Nephron progenitor cell (in vitro differentiated cells): ENCODE measurements around the gene PDCD4.

Experiments
- DNase-seq: peaks from one replicate; pipeline ENCODE4 v3.0.0; 2021
- H3K27ac Mint-ChIP-seq: 2 replicates; pipeline ENCODE4 v1.8.0; 2021; ENCODE audit warnings: mild to moderate bottlenecking, moderate library complexity, mixed read lengths
- H3K27me3 Mint-ChIP-seq: 2 replicates; pipeline ENCODE4 v1.8.0; 2021; ENCODE audit warnings: mild to moderate bottlenecking, low read depth, mixed read lengths; ENCODE audit not compliant: poor library complexity
- H3K36me3 Mint-ChIP-seq: 2 replicates; pipeline ENCODE4 v1.8.0; 2021; ENCODE audit warnings: low read depth, mixed read lengths
- H3K4me1 Mint-ChIP-seq: 2 replicates; pipeline ENCODE4 v1.8.0; 2021; ENCODE audit warnings: mixed read lengths
- H3K4me3 Mint-ChIP-seq: 2 replicates; pipeline ENCODE4 v1.8.0; 2021; ENCODE audit warnings: mild to moderate bottlenecking, moderate library complexity, mixed read lengths
- H3K9me3 Mint-ChIP-seq: 2 replicates; pipeline ENCODE4 v1.8.0; 2021; ENCODE audit warnings: mild to moderate bottlenecking, moderate library complexity, mixed read lengths
- CTCF ChIP-seq: fragments of 200-600 bp; sonication (generic); IDR thresholded peaks from 2 replicates; pipeline ENCODE4 v1.5.0; 2021; ENCODE audit warnings: antibody characterized with exemption

The PDCD4 gene

GRCh38 chr10:110825508-110825907 is 46.2 kb upstream of the PDCD4 start:
- no peak overlapping the region for H3K27ac Mint-ChIP-seq
- H3K4me1 Mint-ChIP-seq = peaks cover 77% of the 10 kb centered on the region
- H3K36me3 Mint-ChIP-seq = no peaks in the 10 kb centered on the region
- H3K4me3 Mint-ChIP-seq = no peak overlapping the region
- H3K9me3 Mint-ChIP-seq = no peaks in the 10 kb centered on the region
- no peaks in the 10 kb centered on the region for H3K27me3 Mint-ChIP-seq
- no peak for DNase-seq
- no peak for TF ChIP-seq CTCF

GRCh38 chr10:110827410-110827809 is 44.3 kb upstream of the PDCD4 start:
- DNase-seq = no peak
- Mint-ChIP-seq H3K9me3 (no peaks in the 10 kb centered on the region), H3K36me3 (peaks cover 4% of the 10 kb centered on the region), H3K4me3 (no peak overlapping the region), H3K27me3 (no peaks in the 10 kb centered on the region), H3K27ac (no peak overlapping the region), H3K4me1 (peaks cover 71% of the 10 kb centered on the region)
- no peak for TF ChIP-seq CTCF

GRCh38 chr10:110827875-110828274 is 43.9 kb upstream of the PDCD4 start:
- H3K4me1 Mint-ChIP-seq = peaks cover 66% of the 10 kb centered on the region
- no peak overlapping the region for H3K4me3 Mint-ChIP-seq
- no peaks in the 10 kb centered on the region for H3K9me3 Mint-ChIP-seq

GRCh38 chr10:110828525-110828924 is 43.2 kb upstream of the PDCD4 start:
- H3K36me3 Mint-ChIP-seq = peaks cover 4% of the 10 kb centered on the region
- no peak for DNase-seq
- H3K9me3 Mint-ChIP-seq = no peaks in the 10 kb centered on the region
- H3K4me3 Mint-ChIP-seq = no peak overlapping the region
- TF ChIP-seq CTCF = no peak
- no peak overlapping the region for H3K27ac Mint-ChIP-seq
- H3K4me1 Mint-ChIP-seq = peaks cover 64% of the 10 kb centered on the region
- no peaks in the 10 kb centered on the region for H3K27me3 Mint-ChIP-seq

More at GRCh38 chr10:110827875-110828274, 43.9 kb upstream of the PDCD4 start:
- H3K27me3 Mint-ChIP-seq = no peaks in the 10 kb centered on the region
- no peak for DNase-seq
- peaks cover 4% of the 10 kb centered on the region for H3K36me3 Mint-ChIP-seq
- no peak overlapping the region for H3K27ac Mint-ChIP-seq
- no peak for TF ChIP-seq CTCF

GRCh38 chr10:110829721-110830410 is 41.9 kb upstream of the PDCD4 start:
- no peaks in the 10 kb centered on the region for H3K9me3 Mint-ChIP-seq

More at GRCh38 chr10:110829721-110830410, 41.9 kb upstream of the PDCD4 start:
- Mint-ChIP-seq H3K4me3 (no peak overlapping the region), H3K36me3 (peaks cover 4% of the 10 kb centered on the region), H3K4me1 (peaks cover 66% of the 10 kb centered on the region), H3K27ac (peak overlapping the region; percentile 21), H3K27me3 (no peaks in the 10 kb centered on the region)
- TF ChIP-seq CTCF = no peak
- no peak for DNase-seq
